Parathyroid adenoma (tissue), 2 donors: Measurements from ENCODE around the gene FBXO24.

Experiments
- H2AFZ ChIP-seq: fragments of 300-600 bp; sonication (generic); one replicate; pipeline ENCODE4 v1.7.0; 2017; ENCODE audit warnings: antibody characterized with exemption, mild to moderate bottlenecking
- H3K27ac ChIP-seq: fragments of 300-600 bp; sonication (generic); one replicate; pipeline ENCODE4 v1.7.0; 2017
- H3K27me3 ChIP-seq: fragments of 300-600 bp; sonication (generic); one replicate; pipeline ENCODE4 v1.7.0; 2017; ENCODE audit warnings: low read length; ENCODE audit not compliant: control insufficient read depth, insufficient read depth
- H3K36me3 ChIP-seq: fragments of 300-600 bp; sonication (generic); one replicate; pipeline ENCODE4 v1.7.0; 2017; ENCODE audit warnings: low read length; ENCODE audit not compliant: control insufficient read depth, insufficient read depth
- H3K4me1 ChIP-seq: fragments of 300-600 bp; sonication (generic); one replicate; pipeline ENCODE4 v1.7.0; 2017; ENCODE audit warnings: control low read depth
- H3K4me2 ChIP-seq: fragments of 300-600 bp; sonication (generic); one replicate; pipeline ENCODE4 v1.7.0; 2017; ENCODE audit warnings: low read length
- H3K4me3 ChIP-seq: fragments of 300-600 bp; sonication (generic); one replicate; pipeline ENCODE4 v1.7.0; 2017; ENCODE audit warnings: low read depth, low read length
- H3K79me2 ChIP-seq: fragments of 300-600 bp; sonication (generic); one replicate; pipeline ENCODE4 v1.7.0; 2017; ENCODE audit warnings: control low read depth
- H3K9ac ChIP-seq: fragments of 300-600 bp; sonication (generic); one replicate; pipeline ENCODE4 v1.7.0; 2017; ENCODE audit warnings: mild to moderate bottlenecking
- H3K9me3 ChIP-seq: fragments of 300-600 bp; sonication (generic); one replicate; pipeline ENCODE4 v1.7.0; 2017; ENCODE audit warnings: low read length; ENCODE audit not compliant: control insufficient read depth
- TF ChIP-seq, protein P1 (sequence below): fragments of 300-600 bp; sonication (generic); IDR thresholded peaks from one replicate; pipeline ENCODE4 v1.7.0; 2017; ENCODE audit warnings: antibody characterized with exemption, mild to moderate bottlenecking
- donor health status: primary hyperparathyroidism.

FBXO24 gene

DNA sequence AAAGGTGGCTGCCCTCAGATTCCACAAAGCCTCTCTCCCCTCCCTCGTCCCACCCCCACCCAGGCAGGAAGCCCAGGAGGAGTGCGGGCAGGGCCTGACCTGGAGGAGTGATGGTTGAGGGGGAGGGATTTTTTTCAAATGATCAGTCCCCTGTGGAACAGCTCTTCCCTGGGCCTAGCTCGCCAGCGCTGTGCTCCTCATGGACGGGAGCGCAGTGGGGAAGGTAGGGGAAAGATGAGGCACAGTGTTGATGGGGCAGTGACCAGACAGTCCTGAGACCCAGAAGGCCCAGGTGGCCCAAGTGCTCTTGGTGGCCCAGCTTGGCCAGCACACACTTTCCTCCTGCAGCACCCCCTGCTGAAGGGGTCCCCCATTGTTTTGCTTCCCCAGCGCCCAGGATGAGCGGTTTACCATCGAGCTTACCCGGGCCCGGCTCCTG, 21.0 kb upstream of the FBXO24 start:
- Histone ChIP-seq H3K27me3 (no peaks in the 10 kb centered on the region), H3K4me1 (peaks cover 6% of the 10 kb centered on the region), H3K9me3 (no peaks in the 10 kb centered on the region), H2AFZ (no peak overlapping the region), H3K79me2 (no peaks in the 10 kb centered on the region), H3K4me3 (no peak overlapping the region), H3K27ac (no peak overlapping the region), H3K4me2 (no peak overlapping the region), H3K9ac (no peak overlapping the region), H3K36me3 (no peaks in the 10 kb centered on the region)
- TF ChIP-seq, protein P1, sequence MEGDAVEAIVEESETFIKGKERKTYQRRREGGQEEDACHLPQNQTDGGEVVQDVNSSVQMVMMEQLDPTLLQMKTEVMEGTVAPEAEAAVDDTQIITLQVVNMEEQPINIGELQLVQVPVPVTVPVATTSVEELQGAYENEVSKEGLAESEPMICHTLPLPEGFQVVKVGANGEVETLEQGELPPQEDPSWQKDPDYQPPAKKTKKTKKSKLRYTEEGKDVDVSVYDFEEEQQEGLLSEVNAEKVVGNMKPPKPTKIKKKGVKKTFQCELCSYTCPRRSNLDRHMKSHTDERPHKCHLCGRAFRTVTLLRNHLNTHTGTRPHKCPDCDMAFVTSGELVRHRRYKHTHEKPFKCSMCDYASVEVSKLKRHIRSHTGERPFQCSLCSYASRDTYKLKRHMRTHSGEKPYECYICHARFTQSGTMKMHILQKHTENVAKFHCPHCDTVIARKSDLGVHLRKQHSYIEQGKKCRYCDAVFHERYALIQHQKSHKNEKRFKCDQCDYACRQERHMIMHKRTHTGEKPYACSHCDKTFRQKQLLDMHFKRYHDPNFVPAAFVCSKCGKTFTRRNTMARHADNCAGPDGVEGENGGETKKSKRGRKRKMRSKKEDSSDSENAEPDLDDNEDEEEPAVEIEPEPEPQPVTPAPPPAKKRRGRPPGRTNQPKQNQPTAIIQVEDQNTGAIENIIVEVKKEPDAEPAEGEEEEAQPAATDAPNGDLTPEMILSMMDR, result no peak

DNA sequence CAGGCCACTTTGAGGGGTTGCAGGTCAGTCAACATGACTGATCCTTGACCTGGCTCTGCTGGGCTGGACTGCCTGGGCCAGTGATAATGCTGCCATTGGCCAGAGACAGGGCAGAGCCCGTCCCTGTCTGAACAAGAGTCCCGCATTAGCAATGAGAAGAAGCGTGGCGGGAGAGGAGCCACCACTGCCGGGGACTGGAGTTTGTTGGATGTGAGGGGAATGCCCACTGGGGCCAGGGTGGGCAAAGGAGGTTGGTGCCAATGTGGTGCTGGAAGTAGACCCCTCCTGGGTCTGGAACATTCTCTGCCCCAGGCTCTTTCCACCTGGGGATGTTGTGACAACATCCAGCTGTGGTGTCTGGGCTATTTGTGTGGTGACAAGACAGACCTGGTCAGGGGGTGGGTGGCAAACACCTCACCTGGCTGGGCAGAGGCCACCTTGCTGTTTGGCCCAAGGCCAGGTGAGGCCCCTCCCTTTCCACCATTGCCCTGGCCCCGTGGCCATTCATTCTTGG, 20.1 kb upstream of the FBXO24 start:
- peaks cover 6% of the 10 kb centered on the region for H3K4me1 ChIP-seq
- no peak overlapping the region for H3K4me2 ChIP-seq
- TF ChIP-seq, protein P1, result no peak
- no peaks in the 10 kb centered on the region for H3K9me3 ChIP-seq
- no peak overlapping the region for H3K9ac ChIP-seq
- no peaks in the 10 kb centered on the region for H3K36me3 ChIP-seq
- H3K27ac ChIP-seq, result no peak overlapping the region
- H2AFZ ChIP-seq, result no peak overlapping the region
- H3K27me3 ChIP-seq, result no peaks in the 10 kb centered on the region
- no peak overlapping the region for H3K4me3 ChIP-seq
- no peaks in the 10 kb centered on the region for H3K79me2 ChIP-seq

DNA sequence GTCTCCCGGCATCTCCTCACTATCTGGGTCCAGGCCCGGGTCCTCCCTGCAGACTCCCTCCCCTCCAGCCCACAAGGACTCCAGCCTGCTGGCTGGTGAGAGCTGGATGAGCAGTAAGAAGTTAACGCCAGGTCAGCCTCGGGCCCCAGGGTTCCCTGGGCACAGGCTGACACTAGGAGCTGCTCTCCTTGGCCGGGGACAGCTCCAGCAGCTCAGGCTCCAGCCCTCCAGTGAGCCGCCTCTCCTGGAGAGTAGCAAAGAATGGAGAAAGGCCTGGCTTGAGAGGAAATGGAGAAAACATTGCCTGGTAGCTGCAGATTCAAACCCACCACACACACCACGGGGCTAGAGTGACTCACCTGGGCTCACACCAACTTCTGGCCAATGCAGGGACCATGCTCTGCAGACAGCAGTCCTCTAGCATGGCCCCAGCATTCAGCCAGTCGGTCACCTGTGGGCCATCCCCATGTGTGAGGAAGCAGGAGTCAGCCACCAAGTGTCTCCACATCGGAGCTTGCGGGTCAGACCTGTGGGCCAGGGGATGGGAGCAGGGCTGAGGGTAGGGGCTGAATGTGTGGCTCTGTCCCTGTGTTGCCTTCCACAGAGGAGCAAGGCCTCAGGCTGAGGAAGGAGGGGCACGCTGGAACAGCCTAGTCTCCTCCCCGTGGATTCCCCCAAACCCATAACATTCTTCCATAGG, 18.9 kb upstream of the FBXO24 start:
- Histone ChIP-seq H3K4me2 (no peak overlapping the region), H3K9me3 (no peaks in the 10 kb centered on the region), H3K79me2 (no peaks in the 10 kb centered on the region), H3K27me3 (no peaks in the 10 kb centered on the region), H3K4me3 (no peak overlapping the region), H3K9ac (no peak overlapping the region), H3K4me1 (peaks cover 6% of the 10 kb centered on the region), H3K36me3 (no peaks in the 10 kb centered on the region), H3K27ac (no peak overlapping the region), H2AFZ (no peak overlapping the region)
- TF ChIP-seq, protein P1, result no peak

DNA sequence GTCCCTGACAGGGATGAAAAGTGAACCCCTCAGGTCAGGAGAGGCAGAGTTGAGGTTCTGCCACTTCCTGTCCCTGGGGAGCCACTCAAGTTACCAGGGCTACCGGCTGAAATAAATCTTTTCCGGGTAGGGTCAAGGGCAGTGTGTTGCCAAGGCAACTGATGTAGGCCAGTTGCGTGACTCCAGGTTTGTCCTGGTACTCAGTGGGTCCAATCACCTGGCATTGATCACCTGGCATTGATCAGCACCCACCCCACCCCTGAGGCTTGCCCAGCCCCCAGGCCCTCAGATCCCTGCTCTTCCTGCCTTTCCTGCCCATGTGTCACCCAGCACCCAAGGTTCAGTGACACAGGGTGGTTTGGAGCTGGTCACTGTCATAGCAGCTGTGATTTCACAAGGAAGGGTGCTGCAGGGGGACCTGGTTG, 18.4 kb upstream of the FBXO24 start:
- peaks cover 6% of the 10 kb centered on the region for H3K4me1 ChIP-seq
- H3K79me2 ChIP-seq, result no peaks in the 10 kb centered on the region
- no peaks in the 10 kb centered on the region for H3K27me3 ChIP-seq
- no peak overlapping the region for H2AFZ ChIP-seq
- no peak overlapping the region for H3K4me2 ChIP-seq
- H3K9me3 ChIP-seq, result no peaks in the 10 kb centered on the region
- TF ChIP-seq, protein P1, result no peak
- H3K4me3 ChIP-seq, result no peak overlapping the region
- no peak overlapping the region for H3K27ac ChIP-seq
- H3K36me3 ChIP-seq, result no peaks in the 10 kb centered on the region
- H3K9ac ChIP-seq, result no peak overlapping the region
